ENCODE measurements around the gene KIF7. TPM values are rescaled to one million over a fixed set of nuclear protein-coding genes. Genes with fewer than 3 reads are reported as not detected.

KIF7 gene
- total and polyA plus RNA-seq, 2 of the 4 experiments (the other 2 are of a cell fraction) = 5.0 to 9.0 TPM

GRCh38 chr15:89649013-89649625, 6.1 kb downstream of the KIF7 start:
- H3K18ac ChIP-seq (ENCODE audit: low read depth, low read length) = no peak overlapping the region
- no peak overlapping the region for H4K91ac ChIP-seq (ENCODE audit: insufficient read depth, low read depth, low read length)
- ChIA-PET CTCF (no interaction called here), POLR2A (ENCODE audit: unreplicated experiment) (no interaction called here)
- no peak overlapping the region for H4K5ac ChIP-seq (ENCODE audit: low read depth, low read length)
- H3K14ac ChIP-seq (replicated peaks; ENCODE audit: low read depth, low read length) = no peak overlapping the region
- in situ Hi-C loops (cut with MboI; ENCODE audit: low sequenced_read_pairs) = no loop called here
- H3K23ac ChIP-seq (ENCODE audit: low read depth, low read length) = no peak overlapping the region
- H4K8ac ChIP-seq (ENCODE audit: low read depth in 2 of 2, low read length in 2 of 2) = no peak overlapping the region
- no peaks in the 10 kb centered on the region; the same call in 1 of the 2 replicates for H3K4me1 ChIP-seq (ENCODE audit: control insufficient read depth, insufficient read depth, low read length)
- peaks cover 29% of the 10 kb centered on the region for H3K36me3 ChIP-seq (ENCODE audit: control insufficient read depth, insufficient read depth, low read length)
- TF ChIP-seq MAZ (IDR thresholded peaks at IDR 0.05; ENCODE audit: borderline replicate concordance, low read depth, low read length) (no peak), BHLHE40 (IDR thresholded peaks at IDR 0.05; ENCODE audit: low read depth, low read length) (no peak), POLR2A (IDR thresholded peaks at IDR 0.05; ENCODE audit: low read depth, low read length) (no peak), NFE2L2 (IDR thresholded peaks at IDR 0.05; ENCODE audit: low read depth, low read length) (no peak), CTCF (conservative IDR thresholded peaks at IDR 0.05; ENCODE audit: low read depth, low read length) (no peak), MAFK (IDR thresholded peaks at IDR 0.05; ENCODE audit: low read depth, low read length) (no peak), RAD21 (IDR thresholded peaks at IDR 0.05; ENCODE audit: low read length) (no peak), FOS (IDR thresholded peaks at IDR 0.05; ENCODE audit: low read depth, low read length) (no peak)
- TF ChIP-seq, protein P1, sequence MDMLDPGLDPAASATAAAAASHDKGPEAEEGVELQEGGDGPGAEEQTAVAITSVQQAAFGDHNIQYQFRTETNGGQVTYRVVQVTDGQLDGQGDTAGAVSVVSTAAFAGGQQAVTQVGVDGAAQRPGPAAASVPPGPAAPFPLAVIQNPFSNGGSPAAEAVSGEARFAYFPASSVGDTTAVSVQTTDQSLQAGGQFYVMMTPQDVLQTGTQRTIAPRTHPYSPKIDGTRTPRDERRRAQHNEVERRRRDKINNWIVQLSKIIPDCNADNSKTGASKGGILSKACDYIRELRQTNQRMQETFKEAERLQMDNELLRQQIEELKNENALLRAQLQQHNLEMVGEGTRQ (IDR thresholded peaks at IDR 0.05; ENCODE audit: low read depth, low read length) = no peak
- TF ChIP-seq, protein P2, sequence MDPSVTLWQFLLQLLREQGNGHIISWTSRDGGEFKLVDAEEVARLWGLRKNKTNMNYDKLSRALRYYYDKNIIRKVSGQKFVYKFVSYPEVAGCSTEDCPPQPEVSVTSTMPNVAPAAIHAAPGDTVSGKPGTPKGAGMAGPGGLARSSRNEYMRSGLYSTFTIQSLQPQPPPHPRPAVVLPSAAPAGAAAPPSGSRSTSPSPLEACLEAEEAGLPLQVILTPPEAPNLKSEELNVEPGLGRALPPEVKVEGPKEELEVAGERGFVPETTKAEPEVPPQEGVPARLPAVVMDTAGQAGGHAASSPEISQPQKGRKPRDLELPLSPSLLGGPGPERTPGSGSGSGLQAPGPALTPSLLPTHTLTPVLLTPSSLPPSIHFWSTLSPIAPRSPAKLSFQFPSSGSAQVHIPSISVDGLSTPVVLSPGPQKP (IDR thresholded peaks at IDR 0.05; ENCODE audit: borderline replicate concordance, low read depth, low read length) = no peak
- H3K4me3 ChIP-seq (ENCODE audit: insufficient read depth, low read depth, low read length) = no peak overlapping the region
- H3K4me2 ChIP-seq (ENCODE audit: low read depth, low read length) = no peak overlapping the region
- dilution Hi-C loops (cut with HindIII; ENCODE audit: low sequenced_read_pairs, unreplicated experiment) = no loop called here
- H3K27ac ChIP-seq (ENCODE audit: insufficient read depth, low read length) = no peak overlapping the region
- no peak overlapping the region for H3K4ac ChIP-seq (ENCODE audit: low read depth, low read length)
- no TSS peak for BruUV-seq (replicated peaks)
- no peak overlapping the region for H2AK5ac ChIP-seq (ENCODE audit: low read depth, low read length)
- H2BK5ac ChIP-seq (ENCODE audit: low read depth, low read length, poor library complexity, severe bottlenecking) = no peak overlapping the region
- peaks cover 16 to 39% of the 10 kb centered on the region in 2 experiments for H3K79me1 ChIP-seq (ENCODE audit: low read depth in 1 of 2, low read length in 2 of 2)
- no peak overlapping the region for H3K9ac ChIP-seq (ENCODE audit: low read depth, low read length)
- intact Hi-C loops (cut with micrococcal nuclease) = no loop called here
- peaks cover 6% of the 10 kb centered on the region; the same call in 1 of the 2 replicates for H3K9me1 ChIP-seq (ENCODE audit: insufficient read depth, low read length)
- 98% methylated on average over 22 of the region's 37 CpGs; no CpG with 5 or more reads in 1 of the 2 experiments for WGBS, 2 experiments (ENCODE audit: extremely low coverage in 2 of 2, insufficient read length in 1 of 2)
- no peak overlapping the region for H3K56ac ChIP-seq (ENCODE audit: extremely low read depth, insufficient read depth, low read length)
- no peak for ATAC-seq (ENCODE audit: low read depth)
- no peak for DNase-seq
- H2BK120ac ChIP-seq (ENCODE audit: low read depth, low read length) = no peak overlapping the region
- no peak overlapping the region for H2BK15ac ChIP-seq (ENCODE audit: low read depth, low read length)
- no peaks in the 10 kb centered on the region for H3K27me3 ChIP-seq (ENCODE audit: control insufficient read depth, insufficient read depth, low read length)
- H2AK9ac ChIP-seq (replicated peaks; ENCODE audit: low read depth, low read length, poor library complexity) = no peak overlapping the region
- H2BK20ac ChIP-seq (ENCODE audit: low read depth, low read length) = no peak overlapping the region
- no peaks in the 10 kb centered on the region for H3K9me3 ChIP-seq (ENCODE audit: control insufficient read depth, insufficient read depth, low read length)
- H2AFZ ChIP-seq (replicated peaks; ENCODE audit: low read length, poor library complexity) = peak overlapping the region; percentile 2
- H4K20me1 ChIP-seq (ENCODE audit: insufficient read depth, low read length) = peaks cover 19% of the 10 kb centered on the region
